Ishikawa (cell line): Measurements from ENCODE around the gene CLN6.

ENCODE experiments used
- CREB1 ChIP-seq: IDR thresholded peaks from 2 replicates; pipeline ENCODE4 v1.6.1; 2012; ENCODE audit warnings: low read depth
- EGR1 ChIP-seq: IDR thresholded peaks from 2 replicates; pipeline ENCODE4 v1.6.1; 2012
- EP300 ChIP-seq: IDR thresholded peaks from 2 replicates; pipeline ENCODE4 v1.6.1; 2012; ENCODE audit warnings: borderline replicate concordance
- FOXM1 ChIP-seq: IDR thresholded peaks from 2 replicates; pipeline ENCODE4 v1.6.1; 2012; ENCODE audit warnings: low read depth, borderline replicate concordance
- NFIC ChIP-seq: IDR thresholded peaks from 2 replicates; pipeline ENCODE4 v1.6.1; 2012
- RAD21 ChIP-seq: IDR thresholded peaks from 2 replicates; pipeline ENCODE4 v1.6.1; 2012; ENCODE audit warnings: low read depth
- TAF1 ChIP-seq: IDR thresholded peaks from 2 replicates; pipeline ENCODE4 v1.6.1; 2012; ENCODE audit warnings: low read depth, mild to moderate bottlenecking
- YY1 ChIP-seq: IDR thresholded peaks from 2 replicates; pipeline ENCODE4 v1.6.1; 2012; ENCODE audit warnings: low read depth
- ZBTB7A ChIP-seq: IDR thresholded peaks from 2 replicates; pipeline ENCODE4 v1.6.1; 2012; ENCODE audit warnings: low read depth
- TF ChIP-seq, protein P1 (sequence below): IDR thresholded peaks from 2 replicates; pipeline ENCODE4 v1.6.1; 2012
- TF ChIP-seq, protein P2 (sequence below): IDR thresholded peaks from 2 replicates; pipeline ENCODE4 v1.6.1; 2012; ENCODE audit warnings: low read depth, mild to moderate bottlenecking

DNA sequence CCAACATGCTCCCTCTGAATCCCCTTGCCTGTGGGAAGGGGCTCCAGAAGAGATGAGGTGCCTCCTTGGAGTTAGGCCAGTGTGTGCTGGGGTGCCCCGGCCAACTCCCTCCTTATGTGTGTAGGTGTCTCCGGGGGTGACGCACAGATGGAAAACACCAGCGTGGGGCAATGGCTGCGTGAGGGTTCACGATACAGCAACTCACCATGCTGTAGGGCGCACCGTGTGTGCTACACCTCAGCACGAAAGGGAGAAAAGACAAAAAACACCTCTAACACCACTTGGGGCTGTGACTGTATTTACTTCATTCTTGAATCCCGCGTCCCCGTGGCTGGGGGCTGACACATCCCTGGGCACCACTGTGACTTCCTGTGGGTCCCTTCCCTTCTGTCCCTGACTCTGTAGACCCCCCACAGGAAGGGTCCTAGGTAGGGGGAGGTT is 22.8 kb downstream of the CLN6 start:
- TF ChIP-seq YY1, result no peak
- no peak for TF ChIP-seq CREB1
- TF ChIP-seq, protein P1, sequence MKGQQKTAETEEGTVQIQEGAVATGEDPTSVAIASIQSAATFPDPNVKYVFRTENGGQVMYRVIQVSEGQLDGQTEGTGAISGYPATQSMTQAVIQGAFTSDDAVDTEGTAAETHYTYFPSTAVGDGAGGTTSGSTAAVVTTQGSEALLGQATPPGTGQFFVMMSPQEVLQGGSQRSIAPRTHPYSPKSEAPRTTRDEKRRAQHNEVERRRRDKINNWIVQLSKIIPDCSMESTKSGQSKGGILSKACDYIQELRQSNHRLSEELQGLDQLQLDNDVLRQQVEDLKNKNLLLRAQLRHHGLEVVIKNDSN, result no peak
- TF ChIP-seq RAD21, result no peak
- no peak for TF ChIP-seq ZBTB7A
- TF ChIP-seq EP300, result no peak
- TF ChIP-seq, protein P2, sequence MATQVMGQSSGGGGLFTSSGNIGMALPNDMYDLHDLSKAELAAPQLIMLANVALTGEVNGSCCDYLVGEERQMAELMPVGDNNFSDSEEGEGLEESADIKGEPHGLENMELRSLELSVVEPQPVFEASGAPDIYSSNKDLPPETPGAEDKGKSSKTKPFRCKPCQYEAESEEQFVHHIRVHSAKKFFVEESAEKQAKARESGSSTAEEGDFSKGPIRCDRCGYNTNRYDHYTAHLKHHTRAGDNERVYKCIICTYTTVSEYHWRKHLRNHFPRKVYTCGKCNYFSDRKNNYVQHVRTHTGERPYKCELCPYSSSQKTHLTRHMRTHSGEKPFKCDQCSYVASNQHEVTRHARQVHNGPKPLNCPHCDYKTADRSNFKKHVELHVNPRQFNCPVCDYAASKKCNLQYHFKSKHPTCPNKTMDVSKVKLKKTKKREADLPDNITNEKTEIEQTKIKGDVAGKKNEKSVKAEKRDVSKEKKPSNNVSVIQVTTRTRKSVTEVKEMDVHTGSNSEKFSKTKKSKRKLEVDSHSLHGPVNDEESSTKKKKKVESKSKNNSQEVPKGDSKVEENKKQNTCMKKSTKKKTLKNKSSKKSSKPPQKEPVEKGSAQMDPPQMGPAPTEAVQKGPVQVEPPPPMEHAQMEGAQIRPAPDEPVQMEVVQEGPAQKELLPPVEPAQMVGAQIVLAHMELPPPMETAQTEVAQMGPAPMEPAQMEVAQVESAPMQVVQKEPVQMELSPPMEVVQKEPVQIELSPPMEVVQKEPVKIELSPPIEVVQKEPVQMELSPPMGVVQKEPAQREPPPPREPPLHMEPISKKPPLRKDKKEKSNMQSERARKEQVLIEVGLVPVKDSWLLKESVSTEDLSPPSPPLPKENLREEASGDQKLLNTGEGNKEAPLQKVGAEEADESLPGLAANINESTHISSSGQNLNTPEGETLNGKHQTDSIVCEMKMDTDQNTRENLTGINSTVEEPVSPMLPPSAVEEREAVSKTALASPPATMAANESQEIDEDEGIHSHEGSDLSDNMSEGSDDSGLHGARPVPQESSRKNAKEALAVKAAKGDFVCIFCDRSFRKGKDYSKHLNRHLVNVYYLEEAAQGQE, result no peak
- no peak for TF ChIP-seq FOXM1
- no peak for TF ChIP-seq EGR1
- no peak for TF ChIP-seq NFIC
- no peak for TF ChIP-seq TAF1
